GM23338 (cell line): ENCODE measurements around the gene FAM185A. TPM values are rescaled to one million over a fixed set of nuclear protein-coding genes. Genes with fewer than 3 reads are reported as not detected.

Experiments used
- ATAC-seq: fragments of 200-7000 bp; cut with Tn5 transposase; 3 replicates; pipeline ENCODE4 v1.9.1; 2020
- DNase-seq: peaks from one replicate; pipeline ENCODE4 v3.0.0-alpha.2; 2015; ENCODE audit warnings: low spot score
- H2AFZ ChIP-seq: fragments of 200-600 bp; sonication (generic); 2 replicates; pipeline ENCODE4 v1.8.0; 2016; ENCODE audit warnings: antibody characterized with exemption, mild to moderate bottlenecking, moderate library complexity
- H3F3A ChIP-seq: fragments of 200-600 bp; sonication (generic); replicated peaks from 2 replicates; pipeline ENCODE4 v1.8.0; 2017; ENCODE audit warnings: antibody characterized with exemption, mixed run types, low read depth
- H3K27ac ChIP-seq: fragments of 200-600 bp; sonication (generic); 2 replicates; pipeline ENCODE4 v1.6.1; 2016; ENCODE audit warnings: low read depth
- H3K27me3 ChIP-seq: fragments of 200-600 bp; sonication (generic); 2 replicates; pipeline ENCODE4 v1.8.0; 2016; ENCODE audit warnings: mild to moderate bottlenecking, mixed run types, moderate library complexity; ENCODE audit not compliant: insufficient read depth
- H3K36me3 ChIP-seq: fragments of 200-600 bp; sonication (generic); 2 replicates; pipeline ENCODE4 v1.8.0; 2016; ENCODE audit warnings: mild to moderate bottlenecking; ENCODE audit not compliant: insufficient read depth
- H3K4me1 ChIP-seq: fragments of 200-600 bp; sonication (generic); 2 replicates; pipeline ENCODE4 v1.8.0; 2016; ENCODE audit warnings: mild to moderate bottlenecking, moderate library complexity; ENCODE audit not compliant: insufficient read depth
- H3K4me2 ChIP-seq: fragments of 200-600 bp; sonication (generic); 2 replicates; pipeline ENCODE4 v1.7.1; 2017; ENCODE audit warnings: mixed run types
- H3K4me3 ChIP-seq: fragments of 200-600 bp; sonication (generic); 2 replicates; pipeline ENCODE4 v1.6.1; 2016; ENCODE audit warnings: mixed run types
- H3K79me2 ChIP-seq: fragments of 200-600 bp; sonication (generic); replicated peaks from 2 replicates; pipeline ENCODE4 v1.8.0; 2017; ENCODE audit warnings: mild to moderate bottlenecking; ENCODE audit not compliant: insufficient read depth
- H3K9me2 ChIP-seq: fragments of 200-600 bp; sonication (generic); 2 replicates; pipeline ENCODE4 v1.8.0; 2017; ENCODE audit not compliant: insufficient read depth
- H4K20me1 ChIP-seq: fragments of 200-600 bp; sonication (generic); replicated peaks from 2 replicates; pipeline ENCODE4 v1.8.0; 2017; ENCODE audit warnings: mild to moderate bottlenecking; ENCODE audit not compliant: insufficient read depth
- H3K27ac Mint-ChIP-seq: 2 replicates; pipeline ENCODE4 v1.8.0; 2020; ENCODE audit warnings: inconsistent platforms, mild to moderate bottlenecking, moderate library complexity, mixed read lengths
- H3K27me3 Mint-ChIP-seq: 3 replicates; pipeline ENCODE4 v1.8.0; 2022; ENCODE audit warnings: low read depth, mild to moderate bottlenecking, moderate library complexity, mixed read lengths, inconsistent platforms; ENCODE audit not compliant: insufficient read depth, poor library complexity
- H3K36me3 Mint-ChIP-seq: 3 replicates; pipeline ENCODE4 v1.8.0; 2021; ENCODE audit warnings: low read depth, mild to moderate bottlenecking, inconsistent platforms, moderate library complexity, mixed read lengths
- H3K4me1 Mint-ChIP-seq: 3 replicates; pipeline ENCODE4 v1.8.0; 2020; ENCODE audit warnings: mild to moderate bottlenecking, inconsistent platforms, mixed read lengths
- H3K4me3 Mint-ChIP-seq: 3 replicates; pipeline ENCODE4 v1.8.0; 2021; ENCODE audit warnings: moderate library complexity, mild to moderate bottlenecking, inconsistent platforms, mixed read lengths
- H3K9me3 Mint-ChIP-seq: 3 replicates; pipeline ENCODE4 v1.8.0; 2020; ENCODE audit warnings: moderate library complexity, mild to moderate bottlenecking, inconsistent platforms, mixed read lengths
- CREB1 ChIP-seq: fragments of 250-450 bp; sonication (Bioruptor Pico); IDR thresholded peaks from 2 replicates; pipeline ENCODE4 v1.5.0; 2020; ENCODE audit warnings: low read depth, mild to moderate bottlenecking, moderate library complexity
- ETS1 ChIP-seq: IDR thresholded peaks from 2 replicates; pipeline ENCODE4 v1.6.1; 2016; ENCODE audit warnings: antibody characterized with exemption
- EZH2 ChIP-seq: fragments of 200-600 bp; sonication (generic); IDR thresholded peaks from one replicate; pipeline ENCODE4 v1.8.0; 2017; ENCODE audit warnings: antibody characterized with exemption, mild to moderate bottlenecking, low read depth; ENCODE audit not compliant: unreplicated experiment
- EZH2phosphoT487 ChIP-seq: fragments of 200-600 bp; sonication (generic); IDR thresholded peaks from one replicate; pipeline ENCODE4 v1.8.1; 2018; ENCODE audit warnings: antibody characterized with exemption; ENCODE audit not compliant: unreplicated experiment
- JUNB ChIP-seq: IDR thresholded peaks from one replicate; pipeline ENCODE4 v1.6.1; 2016; ENCODE audit warnings: antibody characterized with exemption; ENCODE audit not compliant: unreplicated experiment
- POLR2AphosphoS5 ChIP-seq: IDR thresholded peaks from 2 replicates; pipeline ENCODE4 v1.6.1; 2016; ENCODE audit warnings: antibody characterized with exemption, low read depth
- REST ChIP-seq: IDR thresholded peaks from one replicate; pipeline ENCODE4 v1.6.1; 2018; ENCODE audit warnings: antibody characterized with exemption; ENCODE audit not compliant: unreplicated experiment
- STAT1 ChIP-seq: IDR thresholded peaks from one replicate; pipeline ENCODE4 v1.6.1; 2016; ENCODE audit warnings: antibody characterized with exemption; ENCODE audit not compliant: unreplicated experiment
- ZNF114 ChIP-seq: fragments of 250-450 bp; sonication (Bioruptor Pico); IDR thresholded peaks from 2 replicates; pipeline ENCODE4 v1.5.0; 2020; ENCODE audit warnings: mild to moderate bottlenecking, moderate library complexity
- ZNF331 ChIP-seq: fragments of 250-450 bp; sonication (Bioruptor Pico); IDR thresholded peaks from 2 replicates; pipeline ENCODE4 v1.5.0; 2020; ENCODE audit warnings: low read depth, mild to moderate bottlenecking, moderate library complexity
- polyA plus RNA-seq: library from polyadenylated mRNA; unstranded; fragments of >200 nt; fragmentation: Nextera tagmentation; extraction: Ambion mirVana; gene quantifications from 2 replicates; pipeline ENCODE4 v1.2.1, GENCODE V29; 2016
- total RNA-seq: library from RNA; depleted of rRNA; stranded (reverse); fragments of >200 nt; shearing (Covaris generic); gene quantifications from 2 replicates; pipeline ENCODE4 v1.2.3, GENCODE V29; 2014
- TF ChIP-seq, protein P1 (sequence below): fragments of 250-450 bp; sonication (Bioruptor Pico); IDR thresholded peaks from 2 replicates; pipeline ENCODE4 v1.5.0; 2020; ENCODE audit warnings: mild to moderate bottlenecking, moderate library complexity
- TF ChIP-seq, protein P2 (sequence below), 2 experiments: fragments of 200-600 bp in 1 of 2; sonication (generic) in 1 of 2; conservative IDR thresholded peaks; 2 replicates each; pipeline versions ENCODE4 v1.5.1 to v1.6.1; 2016 to 2017; ENCODE audit warnings: antibody characterized with exemption in 2 of 2, low read depth in 2 of 2, mild to moderate bottlenecking in 2 of 2, moderate library complexity in 1 of 2

The FAM185A gene
- total and polyA plus RNA-seq, 2 experiments from 2014 or later, result 5.7 to 11.7 TPM

DNA sequence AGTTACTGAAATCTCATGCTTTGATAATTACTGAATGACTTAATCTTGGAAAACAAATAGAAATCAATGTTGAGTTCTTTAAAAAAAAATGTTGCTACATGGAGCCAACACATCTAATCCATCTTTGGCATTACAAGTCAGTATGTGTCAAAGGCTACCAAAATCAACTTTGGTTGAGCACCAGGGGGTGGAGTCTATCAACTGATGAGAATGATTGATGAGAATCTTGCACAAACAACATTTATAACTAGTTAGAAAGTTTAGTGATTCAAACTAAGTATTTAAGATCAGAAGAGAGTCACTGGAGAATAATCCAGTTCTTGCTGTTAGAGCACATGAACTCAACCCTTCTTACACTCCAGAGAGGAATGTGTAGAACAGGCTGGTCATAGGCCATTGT, 93.5 kb downstream of the FAM185A start (continued):
- no peak for TF ChIP-seq ETS1

DNA sequence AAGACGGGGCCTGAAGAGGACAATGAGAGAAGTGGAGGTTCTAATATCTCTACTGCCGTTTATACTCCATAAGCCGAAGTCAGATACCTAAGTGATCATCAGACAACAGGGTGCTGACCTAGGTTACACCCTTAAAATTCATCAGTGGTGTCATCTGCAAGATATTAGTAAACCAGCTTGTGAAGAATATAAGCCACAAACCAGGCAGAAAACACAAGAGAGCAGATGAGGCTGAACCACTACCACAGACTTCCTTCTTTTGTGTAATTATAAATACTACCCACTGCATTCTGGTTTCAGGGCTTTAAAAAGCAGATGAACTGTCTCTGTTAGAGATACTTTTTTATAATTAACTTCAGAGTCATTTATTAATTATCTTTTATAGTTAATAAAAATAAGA, 95.1 kb downstream of the FAM185A start:
- no peaks in the 10 kb centered on the region for H3F3A ChIP-seq
- ATAC-seq, result no peak
- no peaks in the 10 kb centered on the region for H3K27me3 ChIP-seq
- Mint-ChIP-seq H3K4me3 (no peak overlapping the region), H3K4me1 (no peaks in the 10 kb centered on the region), H3K27ac (no peak overlapping the region), H3K9me3 (no peaks in the 10 kb centered on the region), H3K27me3 (no peaks in the 10 kb centered on the region), H3K36me3 (no peaks in the 10 kb centered on the region)
- no peaks in the 10 kb centered on the region for H4K20me1 ChIP-seq
- H3K9me2 ChIP-seq, result 0 out of 2 replicates have a peak, but pooled peaks cover 4% of the 10 kb centered on the region
- H3K79me2 ChIP-seq, result no peaks in the 10 kb centered on the region
- H3K4me3 ChIP-seq, result no peak overlapping the region
- H3K4me1 ChIP-seq, result no peaks in the 10 kb centered on the region
- no peak overlapping the region for H3K4me2 ChIP-seq
- H2AFZ ChIP-seq, result no peak overlapping the region
- H3K27ac ChIP-seq, result no peak overlapping the region
- H3K36me3 ChIP-seq, result no peaks in the 10 kb centered on the region
- DNase-seq, result no peak
- TF ChIP-seq EZH2 (no peak), EZH2phosphoT487 (no peak), CREB1 (CRISPR knock-in tag) (no peak), ETS1 (no peak), JUNB (no peak), STAT1 (no peak), POLR2AphosphoS5 (no peak), REST (no peak), ZNF331 (CRISPR knock-in tag) (no peak), ZNF114 (CRISPR knock-in tag) (no peak)
- TF ChIP-seq, protein P1, sequence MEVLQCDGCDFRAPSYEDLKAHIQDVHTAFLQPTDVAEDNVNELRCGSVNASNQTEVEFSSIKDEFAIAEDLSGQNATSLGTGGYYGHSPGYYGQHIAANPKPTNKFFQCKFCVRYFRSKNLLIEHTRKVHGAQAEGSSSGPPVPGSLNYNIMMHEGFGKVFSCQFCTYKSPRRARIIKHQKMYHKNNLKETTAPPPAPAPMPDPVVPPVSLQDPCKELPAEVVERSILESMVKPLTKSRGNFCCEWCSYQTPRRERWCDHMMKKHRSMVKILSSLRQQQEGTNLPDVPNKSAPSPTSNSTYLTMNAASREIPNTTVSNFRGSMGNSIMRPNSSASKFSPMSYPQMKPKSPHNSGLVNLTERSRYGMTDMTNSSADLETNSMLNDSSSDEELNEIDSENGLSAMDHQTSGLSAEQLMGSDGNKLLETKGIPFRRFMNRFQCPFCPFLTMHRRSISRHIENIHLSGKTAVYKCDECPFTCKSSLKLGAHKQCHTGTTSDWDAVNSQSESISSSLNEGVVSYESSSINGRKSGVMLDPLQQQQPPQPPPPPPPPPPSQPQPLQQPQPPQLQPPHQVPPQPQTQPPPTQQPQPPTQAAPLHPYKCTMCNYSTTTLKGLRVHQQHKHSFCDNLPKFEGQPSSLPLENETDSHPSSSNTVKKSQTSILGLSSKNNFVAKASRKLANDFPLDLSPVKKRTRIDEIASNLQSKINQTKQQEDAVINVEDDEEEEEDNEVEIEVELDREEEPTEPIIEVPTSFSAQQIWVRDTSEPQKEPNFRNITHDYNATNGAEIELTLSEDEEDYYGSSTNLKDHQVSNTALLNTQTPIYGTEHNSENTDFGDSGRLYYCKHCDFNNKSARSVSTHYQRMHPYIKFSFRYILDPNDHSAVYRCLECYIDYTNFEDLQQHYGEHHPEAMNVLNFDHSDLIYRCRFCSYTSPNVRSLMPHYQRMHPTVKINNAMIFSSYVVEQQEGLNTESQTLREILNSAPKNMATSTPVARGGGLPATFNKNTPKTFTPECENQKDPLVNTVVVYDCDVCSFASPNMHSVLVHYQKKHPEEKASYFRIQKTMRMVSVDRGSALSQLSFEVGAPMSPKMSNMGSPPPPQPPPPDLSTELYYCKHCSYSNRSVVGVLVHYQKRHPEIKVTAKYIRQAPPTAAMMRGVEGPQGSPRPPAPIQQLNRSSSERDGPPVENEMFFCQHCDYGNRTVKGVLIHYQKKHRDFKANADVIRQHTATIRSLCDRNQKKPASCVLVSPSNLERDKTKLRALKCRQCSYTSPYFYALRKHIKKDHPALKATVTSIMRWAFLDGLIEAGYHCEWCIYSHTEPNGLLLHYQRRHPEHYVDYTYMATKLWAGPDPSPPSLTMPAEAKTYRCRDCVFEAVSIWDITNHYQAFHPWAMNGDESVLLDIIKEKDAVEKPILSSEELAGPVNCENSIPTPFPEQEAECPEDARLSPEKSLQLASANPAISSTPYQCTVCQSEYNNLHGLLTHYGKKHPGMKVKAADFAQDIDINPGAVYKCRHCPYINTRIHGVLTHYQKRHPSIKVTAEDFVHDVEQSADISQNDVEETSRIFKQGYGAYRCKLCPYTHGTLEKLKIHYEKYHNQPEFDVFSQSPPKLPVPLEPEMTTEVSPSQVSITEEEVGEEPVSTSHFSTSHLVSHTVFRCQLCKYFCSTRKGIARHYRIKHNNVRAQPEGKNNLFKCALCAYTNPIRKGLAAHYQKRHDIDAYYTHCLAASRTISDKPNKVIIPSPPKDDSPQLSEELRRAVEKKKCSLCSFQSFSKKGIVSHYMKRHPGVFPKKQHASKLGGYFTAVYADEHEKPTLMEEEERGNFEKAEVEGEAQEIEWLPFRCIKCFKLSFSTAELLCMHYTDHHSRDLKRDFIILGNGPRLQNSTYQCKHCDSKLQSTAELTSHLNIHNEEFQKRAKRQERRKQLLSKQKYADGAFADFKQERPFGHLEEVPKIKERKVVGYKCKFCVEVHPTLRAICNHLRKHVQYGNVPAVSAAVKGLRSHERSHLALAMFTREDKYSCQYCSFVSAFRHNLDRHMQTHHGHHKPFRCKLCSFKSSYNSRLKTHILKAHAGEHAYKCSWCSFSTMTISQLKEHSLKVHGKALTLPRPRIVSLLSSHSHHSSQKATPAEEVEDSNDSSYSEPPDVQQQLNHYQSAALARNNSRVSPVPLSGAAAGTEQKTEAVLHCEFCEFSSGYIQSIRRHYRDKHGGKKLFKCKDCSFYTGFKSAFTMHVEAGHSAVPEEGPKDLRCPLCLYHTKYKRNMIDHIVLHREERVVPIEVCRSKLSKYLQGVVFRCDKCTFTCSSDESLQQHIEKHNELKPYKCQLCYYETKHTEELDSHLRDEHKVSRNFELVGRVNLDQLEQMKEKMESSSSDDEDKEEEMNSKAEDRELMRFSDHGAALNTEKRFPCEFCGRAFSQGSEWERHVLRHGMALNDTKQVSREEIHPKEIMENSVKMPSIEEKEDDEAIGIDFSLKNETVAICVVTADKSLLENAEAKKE (CRISPR knock-in tag), result no peak
- TF ChIP-seq, protein P2, sequence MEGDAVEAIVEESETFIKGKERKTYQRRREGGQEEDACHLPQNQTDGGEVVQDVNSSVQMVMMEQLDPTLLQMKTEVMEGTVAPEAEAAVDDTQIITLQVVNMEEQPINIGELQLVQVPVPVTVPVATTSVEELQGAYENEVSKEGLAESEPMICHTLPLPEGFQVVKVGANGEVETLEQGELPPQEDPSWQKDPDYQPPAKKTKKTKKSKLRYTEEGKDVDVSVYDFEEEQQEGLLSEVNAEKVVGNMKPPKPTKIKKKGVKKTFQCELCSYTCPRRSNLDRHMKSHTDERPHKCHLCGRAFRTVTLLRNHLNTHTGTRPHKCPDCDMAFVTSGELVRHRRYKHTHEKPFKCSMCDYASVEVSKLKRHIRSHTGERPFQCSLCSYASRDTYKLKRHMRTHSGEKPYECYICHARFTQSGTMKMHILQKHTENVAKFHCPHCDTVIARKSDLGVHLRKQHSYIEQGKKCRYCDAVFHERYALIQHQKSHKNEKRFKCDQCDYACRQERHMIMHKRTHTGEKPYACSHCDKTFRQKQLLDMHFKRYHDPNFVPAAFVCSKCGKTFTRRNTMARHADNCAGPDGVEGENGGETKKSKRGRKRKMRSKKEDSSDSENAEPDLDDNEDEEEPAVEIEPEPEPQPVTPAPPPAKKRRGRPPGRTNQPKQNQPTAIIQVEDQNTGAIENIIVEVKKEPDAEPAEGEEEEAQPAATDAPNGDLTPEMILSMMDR (conservative IDR thresholded peaks at IDR 0.05; ENCODE audit: low read depth in 2 of 2), result no peak
